Body of pancreas (tissue), 4 donors: ENCODE results near the gene RIMS4.

Experiments
- CTCF ChIP-seq, 7 experiments: fragments of 450-650 bp in 4 of 7; fragments of 200-600 bp in 3 of 7; sonication (generic) in 3 of 7; IDR thresholded peaks; one replicate each; pipeline ENCODE4 v1.5.1; 2016 to 2019; ENCODE audit warnings: antibody characterized with exemption in 7 of 7
- POLR2A ChIP-seq, 3 donors: fragments of 450-650 bp; IDR thresholded peaks; one replicate each; pipeline ENCODE4 v1.6.1; 2016; ENCODE audit warnings: antibody characterized with exemption in 3 of 3, mild to moderate bottlenecking in 2 of 3

- TF ChIP-seq CTCF (IDR thresholded peaks at IDR 0.05) (no peak), POLR2A (IDR thresholded peaks at IDR 0.05) (no peak)
Observed at GRCh38 chr20:44833437-44833836, 23.1 kb upstream of the RIMS4 start.
